ENCODE results near the gene SYT9. TPM values are rescaled to one million over a fixed set of nuclear protein-coding genes. Genes with fewer than 3 reads are reported as not detected.

SYT9 gene
- total and polyA plus RNA-seq, 2 of the 4 experiments (the other 2 are of a cell fraction) = not detected

DNA sequence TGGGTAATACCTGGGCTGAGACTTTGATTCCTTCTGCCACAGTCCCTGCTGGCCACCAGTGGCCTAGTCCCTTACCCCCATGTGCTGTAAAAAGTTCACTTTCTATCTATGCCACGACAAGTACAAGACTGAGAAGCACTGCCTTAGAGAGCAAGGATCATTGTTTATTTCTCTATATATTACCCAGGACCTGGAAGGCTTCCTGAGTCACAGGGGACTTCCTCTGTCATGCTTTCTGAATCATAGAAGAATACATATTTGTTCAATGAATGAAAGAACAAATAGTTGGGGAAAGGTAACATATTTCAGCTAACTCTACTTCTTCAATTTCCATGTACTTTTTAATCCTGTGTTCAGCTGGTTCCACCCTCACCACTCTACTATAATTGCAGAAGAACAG is 5.5 kb upstream of the SYT9 start:
- POLR2A ChIA-PET (ENCODE audit: unreplicated experiment) = no interaction called here
- no peaks in the 10 kb centered on the region for H3K9me3 ChIP-seq (ENCODE audit: control insufficient read depth, insufficient read depth, low read length)

More for the DNA sequence above, 5.5 kb upstream of the SYT9 start:
- Histone ChIP-seq H3K4ac (ENCODE audit: low read depth, low read length) (no peak overlapping the region), H3K56ac (ENCODE audit: extremely low read depth, insufficient read depth, low read length) (no peak overlapping the region), H2AK5ac (ENCODE audit: low read depth, low read length) (no peak overlapping the region), H3K4me3 (ENCODE audit: insufficient read depth, low read depth, low read length) (no peak overlapping the region), H3K18ac (ENCODE audit: low read depth, low read length) (no peak overlapping the region), H3K9ac (ENCODE audit: low read depth, low read length) (no peak overlapping the region), H2AK9ac (replicated peaks; ENCODE audit: low read depth, low read length, poor library complexity) (no peak overlapping the region), H2BK20ac (ENCODE audit: low read depth, low read length) (no peak overlapping the region), H2BK120ac (ENCODE audit: low read depth, low read length) (no peak overlapping the region), H3K9me1 (ENCODE audit: insufficient read depth, low read length) (no peaks in the 10 kb centered on the region), H3K27me3 (ENCODE audit: control insufficient read depth, insufficient read depth, low read length) (peaks cover 2% of the 10 kb centered on the region), H2BK5ac (ENCODE audit: low read depth, low read length, poor library complexity, severe bottlenecking) (no peak overlapping the region), H3K4me1 (ENCODE audit: control insufficient read depth, insufficient read depth, low read length) (no peaks in the 10 kb centered on the region), H4K20me1 (ENCODE audit: insufficient read depth, low read length) (no peaks in the 10 kb centered on the region), H3K36me3 (ENCODE audit: control insufficient read depth, insufficient read depth, low read length) (no peaks in the 10 kb centered on the region), H2AFZ (replicated peaks; ENCODE audit: low read length, poor library complexity) (no peak overlapping the region), H4K8ac (ENCODE audit: low read depth in 2 of 2, low read length in 2 of 2) (no peak overlapping the region), H2BK15ac (ENCODE audit: low read depth, low read length) (no peak overlapping the region), H3K27ac (ENCODE audit: insufficient read depth, low read length) (no peak overlapping the region), H3K14ac (replicated peaks; ENCODE audit: low read depth, low read length) (no peak overlapping the region), H3K4me2 (ENCODE audit: low read depth, low read length) (no peak overlapping the region), H4K91ac (ENCODE audit: insufficient read depth, low read depth, low read length) (no peak overlapping the region), H3K79me1 (ENCODE audit: low read depth in 1 of 2, low read length in 2 of 2) (no peaks in the 10 kb centered on the region), H3K23ac (ENCODE audit: low read depth, low read length) (no peak overlapping the region), H4K5ac (ENCODE audit: low read depth, low read length) (no peak overlapping the region)
- dilution Hi-C loops (cut with HindIII; ENCODE audit: low sequenced_read_pairs, unreplicated experiment) = no loop called here
- intact Hi-C loops (cut with micrococcal nuclease) = no loop called here
- CTCF ChIA-PET = no interaction called here
- no peak for DNase-seq
- BruUV-seq (replicated peaks) = no TSS peak
- no CpG with 5 or more reads among the region's 1 CpG for WGBS, 2 experiments (ENCODE audit: extremely low coverage in 2 of 2, insufficient read length in 1 of 2)
- in situ Hi-C loops (cut with MboI; ENCODE audit: low sequenced_read_pairs) = no loop called here
- no peak for ATAC-seq (ENCODE audit: low read depth)
- TF ChIP-seq RFX5 (IDR thresholded peaks at IDR 0.05; ENCODE audit: low read depth, low read length) = no peak
- TF ChIP-seq, protein P1, sequence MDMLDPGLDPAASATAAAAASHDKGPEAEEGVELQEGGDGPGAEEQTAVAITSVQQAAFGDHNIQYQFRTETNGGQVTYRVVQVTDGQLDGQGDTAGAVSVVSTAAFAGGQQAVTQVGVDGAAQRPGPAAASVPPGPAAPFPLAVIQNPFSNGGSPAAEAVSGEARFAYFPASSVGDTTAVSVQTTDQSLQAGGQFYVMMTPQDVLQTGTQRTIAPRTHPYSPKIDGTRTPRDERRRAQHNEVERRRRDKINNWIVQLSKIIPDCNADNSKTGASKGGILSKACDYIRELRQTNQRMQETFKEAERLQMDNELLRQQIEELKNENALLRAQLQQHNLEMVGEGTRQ (IDR thresholded peaks at IDR 0.05; ENCODE audit: low read depth, low read length) = no peak
- TF ChIP-seq, protein P2, sequence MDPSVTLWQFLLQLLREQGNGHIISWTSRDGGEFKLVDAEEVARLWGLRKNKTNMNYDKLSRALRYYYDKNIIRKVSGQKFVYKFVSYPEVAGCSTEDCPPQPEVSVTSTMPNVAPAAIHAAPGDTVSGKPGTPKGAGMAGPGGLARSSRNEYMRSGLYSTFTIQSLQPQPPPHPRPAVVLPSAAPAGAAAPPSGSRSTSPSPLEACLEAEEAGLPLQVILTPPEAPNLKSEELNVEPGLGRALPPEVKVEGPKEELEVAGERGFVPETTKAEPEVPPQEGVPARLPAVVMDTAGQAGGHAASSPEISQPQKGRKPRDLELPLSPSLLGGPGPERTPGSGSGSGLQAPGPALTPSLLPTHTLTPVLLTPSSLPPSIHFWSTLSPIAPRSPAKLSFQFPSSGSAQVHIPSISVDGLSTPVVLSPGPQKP (IDR thresholded peaks at IDR 0.05; ENCODE audit: borderline replicate concordance, low read depth, low read length) = no peak
- no peak for TF ChIP-seq RCOR1 (IDR thresholded peaks at IDR 0.05; ENCODE audit: insufficient replicate concordance, low read length)
- TF ChIP-seq CEBPB (IDR thresholded peaks at IDR 0.05; ENCODE audit: low read depth, low read length) = no peak
- no peak for TF ChIP-seq FOS (IDR thresholded peaks at IDR 0.05; ENCODE audit: low read depth, low read length)
